Kidney (tissue), 14 donors: ENCODE results near the gene NKD2. TPM values are rescaled to one million over a fixed set of nuclear protein-coding genes. Genes with fewer than 3 reads are reported as not detected.

Experiments
- DNase-seq, 5 donors: peaks; one replicate each; pipeline ENCODE4 v3.0.0-alpha.2; 2013 to 2020
- FAIRE-seq: peaks from 2 replicates; lab custom pipeline; 2012; peaks lifted over from hg19 to GRCh38; lab: Jason Lieb, UNC
- H3K27ac ChIP-seq, 2 donors: one replicate each; pipeline ENCODE4 v1.7.0; 2013; ENCODE audit warnings: low read depth in 2 of 2, low read length in 2 of 2, inconsistent platforms in 1 of 2
- H3K27me3 ChIP-seq: one replicate; pipeline ENCODE4 v1.7.1; 2013; ENCODE audit warnings: low read length, inconsistent platforms; ENCODE audit not compliant: control insufficient read depth, insufficient read depth
- H3K36me3 ChIP-seq, 3 donors: one replicate each; pipeline versions ENCODE4 v1.7.0 to v1.7.1; 2013; ENCODE audit warnings: low read length in 3 of 3, control low read depth in 1 of 3, inconsistent platforms in 1 of 3; ENCODE audit not compliant: insufficient read depth in 3 of 3, control insufficient read depth in 2 of 3
- H3K4me1 ChIP-seq, 3 donors: one replicate each; pipeline versions ENCODE4 v1.7.0 to v1.7.1; 2013; ENCODE audit warnings: low read length in 3 of 3, inconsistent platforms in 1 of 3, low read depth in 1 of 3; ENCODE audit not compliant: control insufficient read depth in 2 of 3, insufficient read depth in 2 of 3
- H3K4me3 ChIP-seq, 3 donors: one replicate each; pipeline versions ENCODE4 v1.7.0 to v1.8.1; 2013; ENCODE audit warnings: low read length in 3 of 3, control low read depth in 1 of 3, inconsistent platforms in 1 of 3
- H3K9ac ChIP-seq, 3 donors: one replicate each; pipeline versions ENCODE4 v1.7.0 to v1.7.1; 2013; ENCODE audit warnings: low read length in 3 of 3, control low read depth in 1 of 3, inconsistent platforms in 1 of 3
- H3K9me3 ChIP-seq, 3 donors: one replicate each; pipeline versions ENCODE4 v1.7.0 to v1.7.1; 2013; ENCODE audit warnings: low read length in 3 of 3, control low read depth in 1 of 3, inconsistent platforms in 1 of 3; ENCODE audit not compliant: control insufficient read depth in 2 of 3, insufficient read depth in 1 of 3
- intact Hi-C: fragments of 100-400 bp; cut with DNase I; formaldehyde crosslinking; loops from one replicate; pipeline ENCODE4 v1.11.1; 2022
- polyA plus RNA-seq: library from polyadenylated mRNA; stranded (reverse); fragments of 350-450 nt; fragmentation: Illumina TruSeq; extraction: RNeasy Lipid Tissue Mini Kit (QIAGEN cat#74804); gene quantifications from one replicate; pipeline ENCODE4 v1.2.3, GENCODE V29; 2014; ENCODE audit warnings: low read depth, low replicate concordance; ENCODE audit not compliant: insufficient read depth
- total RNA-seq: library from RNA; stranded (reverse); fragmentation: NEBNext Ultra II Directional; extraction: Animal tissue kit (Norgen Biotek cat#: 25700); gene quantifications from one replicate; pipeline ENCODE4 v1.2.1, GENCODE V29; 2021
- TF ChIP-seq, protein P1 (sequence below): IDR thresholded peaks from 3 replicates; pipeline ENCODE4 v1.5.1; 2012; ENCODE audit warnings: mild to moderate bottlenecking, moderate library complexity, borderline replicate concordance; ENCODE audit not compliant: insufficient read depth; ENCODE audit errors: extremely low read depth
- donor health status: control.
- donor health status: control.
- donor health status: control.
- donor health status: control.
- donor health status: control.
- donor health status: DM: yes; HTN: yes; CAD: no.
- donor health status: Normal renal cell carcinoma (clear cell type).

Gene NKD2
- total and polyA plus RNA-seq, 2 donors from 2014 or later, result 7.9 to 14.1 TPM

DNA sequence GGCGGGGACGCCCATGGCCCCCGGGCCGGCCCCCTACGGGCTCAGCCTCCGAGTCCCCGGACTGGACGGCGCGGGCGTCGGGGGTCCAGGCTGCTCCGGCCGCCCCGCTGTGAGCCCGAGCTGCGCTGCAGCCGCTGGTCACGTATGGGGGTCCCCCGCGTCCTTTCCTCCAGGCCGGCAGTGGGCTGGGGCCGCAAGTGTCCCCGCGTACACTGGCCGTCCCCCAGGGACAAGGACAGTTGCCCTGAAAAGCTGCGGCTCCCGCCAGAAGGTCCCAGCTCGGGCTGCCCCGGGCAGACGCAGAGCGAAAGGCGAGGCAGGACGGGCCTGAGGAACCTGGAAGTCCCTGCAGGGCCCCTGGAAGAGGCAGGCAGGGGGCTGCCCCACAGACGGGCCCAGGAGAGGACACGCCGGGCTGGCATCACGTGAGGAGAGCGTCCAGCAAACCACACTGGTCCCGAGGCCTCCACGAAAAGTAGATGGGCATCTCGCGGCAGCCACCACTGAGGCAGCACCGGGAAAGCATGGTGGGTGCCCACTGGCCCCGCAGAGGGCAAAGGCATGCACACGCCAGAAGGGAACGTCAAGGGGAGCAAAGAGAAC is 3.3 kb upstream of the NKD2 start:
- no peak overlapping the region for H3K27ac ChIP-seq
- TF ChIP-seq, protein P1, sequence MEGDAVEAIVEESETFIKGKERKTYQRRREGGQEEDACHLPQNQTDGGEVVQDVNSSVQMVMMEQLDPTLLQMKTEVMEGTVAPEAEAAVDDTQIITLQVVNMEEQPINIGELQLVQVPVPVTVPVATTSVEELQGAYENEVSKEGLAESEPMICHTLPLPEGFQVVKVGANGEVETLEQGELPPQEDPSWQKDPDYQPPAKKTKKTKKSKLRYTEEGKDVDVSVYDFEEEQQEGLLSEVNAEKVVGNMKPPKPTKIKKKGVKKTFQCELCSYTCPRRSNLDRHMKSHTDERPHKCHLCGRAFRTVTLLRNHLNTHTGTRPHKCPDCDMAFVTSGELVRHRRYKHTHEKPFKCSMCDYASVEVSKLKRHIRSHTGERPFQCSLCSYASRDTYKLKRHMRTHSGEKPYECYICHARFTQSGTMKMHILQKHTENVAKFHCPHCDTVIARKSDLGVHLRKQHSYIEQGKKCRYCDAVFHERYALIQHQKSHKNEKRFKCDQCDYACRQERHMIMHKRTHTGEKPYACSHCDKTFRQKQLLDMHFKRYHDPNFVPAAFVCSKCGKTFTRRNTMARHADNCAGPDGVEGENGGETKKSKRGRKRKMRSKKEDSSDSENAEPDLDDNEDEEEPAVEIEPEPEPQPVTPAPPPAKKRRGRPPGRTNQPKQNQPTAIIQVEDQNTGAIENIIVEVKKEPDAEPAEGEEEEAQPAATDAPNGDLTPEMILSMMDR, result no peak
- intact Hi-C loops, result no loop called here
- peak in 1 of 5 donors; percentile 66 for DNase-seq
- peak overlapping the region in 1 of 3 donors; percentile 56 for H3K4me3 ChIP-seq
- no peak overlapping the region for H3K9ac ChIP-seq
- no peaks in the 10 kb centered on the region for H3K27me3 ChIP-seq
- no peak for FAIRE-seq
- H3K9me3 ChIP-seq, result no peaks in the 10 kb centered on the region
- H3K36me3 ChIP-seq, result no peaks in the 10 kb centered on the region
- peaks cover 0 to 23% (median under 1%) of the 10 kb centered on the region in 3 donors for H3K4me1 ChIP-seq

DNA sequence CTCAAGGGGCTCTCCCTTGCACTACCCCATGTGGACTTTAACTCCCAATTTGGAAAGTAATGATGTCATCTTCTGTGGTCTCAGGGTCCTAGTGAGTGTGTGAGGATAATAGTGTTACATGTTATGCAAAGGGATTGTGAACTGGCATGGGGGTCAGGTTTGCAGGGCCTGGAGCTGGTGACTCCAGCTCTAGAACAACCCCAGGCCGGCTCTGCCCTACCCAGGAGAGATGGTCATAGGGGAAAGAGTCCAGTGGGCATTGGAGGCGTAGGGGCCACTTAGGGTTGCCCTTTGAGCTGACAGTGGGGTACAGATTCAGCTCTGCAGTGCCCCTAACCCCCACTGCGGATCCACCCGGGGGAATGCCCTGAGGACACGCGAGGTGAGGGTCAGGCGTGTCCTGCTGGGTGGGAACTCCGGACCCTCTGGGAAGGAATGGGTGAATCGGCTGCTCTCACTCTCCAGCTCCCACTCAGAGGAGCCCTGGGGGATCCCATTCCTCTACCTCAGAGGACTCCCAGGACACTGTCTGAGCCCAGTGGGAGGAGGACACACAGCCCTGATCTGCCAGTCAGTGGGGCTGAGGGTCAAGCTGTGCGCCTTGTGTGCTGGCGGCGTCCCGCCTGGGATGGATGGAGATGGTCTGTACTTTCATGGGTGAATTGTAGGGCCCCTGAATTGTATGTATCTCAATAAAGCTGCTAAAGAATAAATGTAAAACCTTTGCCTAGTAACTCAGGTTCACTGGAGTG is 2.5 kb upstream of the NKD2 start:
- no peaks in the 10 kb centered on the region for H3K9me3 ChIP-seq
- no peak overlapping the region for H3K4me3 ChIP-seq
- H3K27me3 ChIP-seq, result no peaks in the 10 kb centered on the region
- peak in 2 of 5 donors; percentile 45 to 52 for DNase-seq
- TF ChIP-seq, protein P1, result no peak
- FAIRE-seq, result no peak
- peaks cover 0 to 27% (median 2%) of the 10 kb centered on the region in 3 donors for H3K4me1 ChIP-seq
- H3K27ac ChIP-seq, result no peak overlapping the region
- no peak overlapping the region for H3K9ac ChIP-seq
- H3K36me3 ChIP-seq, result no peaks in the 10 kb centered on the region
- intact Hi-C loops, result no loop called here

DNA sequence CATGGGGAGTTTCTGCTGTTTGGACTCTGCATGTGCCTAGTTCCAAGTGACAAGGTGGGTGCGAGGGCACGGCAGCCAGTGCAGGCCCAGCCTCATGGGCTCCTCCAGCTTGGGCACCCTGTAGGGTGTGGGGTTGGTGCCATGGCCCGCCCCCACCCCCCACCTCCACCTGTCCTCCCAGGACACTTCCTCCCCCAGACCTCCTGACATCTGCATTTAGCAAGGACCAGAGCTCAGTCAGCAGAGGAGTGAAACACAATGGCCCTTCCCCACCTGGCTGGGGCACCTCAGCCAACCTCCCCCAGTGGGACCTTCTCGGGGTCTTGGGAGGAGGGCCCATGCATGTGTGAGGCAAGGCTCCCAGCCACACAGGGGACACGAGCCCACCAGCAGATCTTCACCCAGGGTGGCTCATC is 1.9 kb upstream of the NKD2 start:
- FAIRE-seq (no peak), DNase-seq (peak in 2 of 5 donors; percentile 37 to 58)
- intact Hi-C loops, result no loop called here
- no peak overlapping the region for H3K27ac ChIP-seq
- no peaks in the 10 kb centered on the region for H3K27me3 ChIP-seq
- H3K9ac ChIP-seq, result no peak overlapping the region
- H3K36me3 ChIP-seq, result no peaks in the 10 kb centered on the region
- TF ChIP-seq, protein P1, result no peak
- peaks cover 0 to 27% (median 2%) of the 10 kb centered on the region in 3 donors for H3K4me1 ChIP-seq
- no peaks in the 10 kb centered on the region for H3K9me3 ChIP-seq
- no peak overlapping the region for H3K4me3 ChIP-seq
